GM21717 (cell line): Measurements from ENCODE around the gene FUOM.
A peak's percentile ranks its signal among the peaks of the same experiment; 100 is the strongest.

Experiments
- ATAC-seq: cut with Tn5 transposase; IDR thresholded peaks from one replicate; pipeline ENCODE4 v1.9.1; 2021; ENCODE audit warnings: mild to moderate bottlenecking, moderate library complexity; ENCODE audit not compliant: unreplicated experiment

FUOM gene

GRCh38 chr10:133316266-133316665 is 41.6 kb downstream of the FUOM start:
- ATAC-seq, result no peak

GRCh38 chr10:133315847-133316246 is 42.0 kb downstream of the FUOM start:
- no peak for ATAC-seq

- ATAC-seq, result no peak
Measured at GRCh38 chr10:133314911-133315310, 42.9 kb downstream of the FUOM start.

GRCh38 chr10:133313192-133313591 is 44.6 kb downstream of the FUOM start:
- ATAC-seq, result no peak

- ATAC-seq, result no peak
Measured at GRCh38 chr10:133312769-133313145, 45.1 kb downstream of the FUOM start.

GRCh38 chr10:133312016-133312768 is 45.6 kb downstream of the FUOM start:
- ATAC-seq, result no peak

GRCh38 chr10:133311570-133311969 is 46.2 kb downstream of the FUOM start:
- ATAC-seq, result no peak

- ATAC-seq, result no peak
Measured at GRCh38 chr10:133310789-133311188, 47.0 kb downstream of the FUOM start.

- no peak for ATAC-seq
Measured at GRCh38 chr10:133310399-133310755, 47.4 kb downstream of the FUOM start.

- ATAC-seq, result no peak
Measured at GRCh38 chr10:133309720-133310398, 48.0 kb downstream of the FUOM start.

GRCh38 chr10:133309100-133309719 is 48.6 kb downstream of the FUOM start:
- peak; percentile 62 for ATAC-seq

- ATAC-seq, result peak; percentile 86
Measured at GRCh38 chr10:133308421-133309099, 49.3 kb downstream of the FUOM start, which contains the start of the genes TUBGCP2 and ZNF511. Gene TUBGCP2, minus strand, starts transcription at chr10:133308872. Its CDS starts 5,931 bp downstream, at chr10:133302941. Gene ZNF511, plus strand, starts transcription at chr10:133308914. Its CDS starts 30 bp downstream, at chr10:133308944.

- peak; percentile 42 for ATAC-seq
Measured at GRCh38 chr10:133307776-133308420, 49.9 kb downstream of the FUOM start.

GRCh38 chr10:133306941-133307379 is 50.9 kb downstream of the FUOM start:
- no peak for ATAC-seq

GRCh38 chr10:133306097-133306476 is 51.7 kb downstream of the FUOM start:
- no peak for ATAC-seq
